ENCODE results near the gene TFCP2L1. TPM values are rescaled to one million over a fixed set of nuclear protein-coding genes. Genes with fewer than 3 reads are reported as not detected.

The TFCP2L1 gene
- total and polyA plus RNA-seq, 2 of the 4 experiments (the other 2 are of a cell fraction) = not detected

DNA sequence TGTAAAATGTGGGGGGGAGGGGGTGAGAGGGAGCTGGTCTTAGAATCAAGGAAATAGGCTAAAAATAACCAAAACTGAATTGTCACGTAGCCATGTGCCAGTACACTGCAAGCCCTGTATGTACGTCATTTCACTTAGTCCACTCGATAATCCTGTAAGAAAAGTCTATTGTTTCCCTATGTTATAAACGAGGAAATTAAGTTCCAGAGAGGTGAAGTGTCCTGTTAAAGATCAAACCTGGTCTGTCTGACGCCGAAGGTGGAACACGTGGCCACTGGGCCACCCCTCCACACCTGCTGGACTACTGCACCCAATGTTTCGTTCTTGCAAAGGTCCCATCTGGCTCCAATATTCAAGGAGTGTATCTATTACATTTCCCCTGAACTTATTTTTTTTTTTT is 29.6 kb downstream of the TFCP2L1 start:
- no peaks in the 10 kb centered on the region for H4K20me1 ChIP-seq (ENCODE audit: insufficient read depth, low read length)
- H3K9me1 ChIP-seq (ENCODE audit: insufficient read depth, low read length) = no peaks in the 10 kb centered on the region
- no peak overlapping the region for H2AK9ac ChIP-seq (replicated peaks; ENCODE audit: low read depth, low read length, poor library complexity)
- intact Hi-C loops (cut with micrococcal nuclease) = no loop called here
- H2BK5ac ChIP-seq (ENCODE audit: low read depth, low read length, poor library complexity, severe bottlenecking) = no peak overlapping the region
- BruUV-seq (replicated peaks) = no TSS peak
- no peak overlapping the region for H3K4ac ChIP-seq (ENCODE audit: low read depth, low read length)
- H3K23ac ChIP-seq (ENCODE audit: low read depth, low read length) = no peak overlapping the region
- H4K91ac ChIP-seq (ENCODE audit: insufficient read depth, low read depth, low read length) = no peak overlapping the region
- no peak overlapping the region for H3K27ac ChIP-seq (ENCODE audit: insufficient read depth, low read length)
- H2BK120ac ChIP-seq (ENCODE audit: low read depth, low read length) = no peak overlapping the region
- dilution Hi-C loops (cut with HindIII; ENCODE audit: low sequenced_read_pairs, unreplicated experiment) = no loop called here
- ATAC-seq (ENCODE audit: low read depth) (no peak), DNase-seq (no peak)
- H3K9me3 ChIP-seq (ENCODE audit: control insufficient read depth, insufficient read depth, low read length) = no peaks in the 10 kb centered on the region
- no peak overlapping the region for H2AK5ac ChIP-seq (ENCODE audit: low read depth, low read length)
- H3K36me3 ChIP-seq (ENCODE audit: control insufficient read depth, insufficient read depth, low read length) = no peaks in the 10 kb centered on the region
- CTCF ChIA-PET = no interaction called here
- H3K79me1 ChIP-seq (ENCODE audit: low read depth in 1 of 2, low read length in 2 of 2) = no peaks in the 10 kb centered on the region
- no peak overlapping the region for H3K9ac ChIP-seq (ENCODE audit: low read depth, low read length)
- no peak overlapping the region for H4K5ac ChIP-seq (ENCODE audit: low read depth, low read length)
- no peak overlapping the region for H4K8ac ChIP-seq (ENCODE audit: low read depth in 2 of 2, low read length in 2 of 2)
- TF ChIP-seq MXI1 (IDR thresholded peaks at IDR 0.05; ENCODE audit: borderline replicate concordance, low read depth, low read length) (no peak), FOS (IDR thresholded peaks at IDR 0.05; ENCODE audit: low read depth, low read length) (no peak), RAD21 (IDR thresholded peaks at IDR 0.05; ENCODE audit: low read length) (no peak), MAFK (IDR thresholded peaks at IDR 0.05; ENCODE audit: low read depth, low read length) (no peak), CTCF (conservative IDR thresholded peaks at IDR 0.05; ENCODE audit: low read depth, low read length) (no peak), USF2 (IDR thresholded peaks at IDR 0.05; ENCODE audit: low read depth, low read length) (no peak), NFE2L2 (IDR thresholded peaks at IDR 0.05; ENCODE audit: low read depth, low read length) (no peak), SMC3 (IDR thresholded peaks at IDR 0.05; ENCODE audit: low read depth, low read length) (no peak), CHD1 (IDR thresholded peaks at IDR 0.05; ENCODE audit: low read depth, low read length) (no peak)
- 100% methylated on average over 1 of the region's 8 CpGs; no CpG with 5 or more reads in 1 of the 2 experiments for WGBS, 2 experiments (ENCODE audit: extremely low coverage in 2 of 2, insufficient read length in 1 of 2)
- no peak overlapping the region for H2BK15ac ChIP-seq (ENCODE audit: low read depth, low read length)
- H3K4me2 ChIP-seq (ENCODE audit: low read depth, low read length) = no peak overlapping the region
- H3K4me3 ChIP-seq (ENCODE audit: insufficient read depth, low read depth, low read length) = no peak overlapping the region
- H2BK20ac ChIP-seq (ENCODE audit: low read depth, low read length) = no peak overlapping the region
- POLR2A ChIA-PET (ENCODE audit: unreplicated experiment) = no interaction called here
- in situ Hi-C loops (cut with MboI; ENCODE audit: low sequenced_read_pairs) = no loop called here
- no peak overlapping the region for H3K18ac ChIP-seq (ENCODE audit: low read depth, low read length)
- peaks cover 15% of the 10 kb centered on the region for H3K27me3 ChIP-seq (ENCODE audit: control insufficient read depth, insufficient read depth, low read length)
- no peak overlapping the region for H3K14ac ChIP-seq (replicated peaks; ENCODE audit: low read depth, low read length)
- H3K56ac ChIP-seq (ENCODE audit: extremely low read depth, insufficient read depth, low read length) = no peak overlapping the region
- H3K4me1 ChIP-seq (ENCODE audit: control insufficient read depth, insufficient read depth, low read length) = no peaks in the 10 kb centered on the region
- no peak overlapping the region for H2AFZ ChIP-seq (replicated peaks; ENCODE audit: low read length, poor library complexity)
